Ovary (tissue), 3 donors: ENCODE measurements around the gene ATP8A1.

Experiments
- POLR2A ChIP-seq: fragments of 450-650 bp; IDR thresholded peaks from one replicate; pipeline ENCODE4 v1.6.1; 2017; ENCODE audit warnings: antibody characterized with exemption, mild to moderate bottlenecking, moderate library complexity
- TF ChIP-seq, protein P1 (sequence below), 3 donors: fragments of 450-650 bp in 2 of 3; fragments of 200-600 bp in 1 of 3; IDR thresholded peaks; one replicate each; pipeline versions ENCODE4 v1.5.1 to v1.8.0; 2016 to 2022; ENCODE audit warnings: antibody characterized with exemption in 3 of 3, mild to moderate bottlenecking in 1 of 3
- donor health status: DM: no; HTN: no; CAD: no.

DNA sequence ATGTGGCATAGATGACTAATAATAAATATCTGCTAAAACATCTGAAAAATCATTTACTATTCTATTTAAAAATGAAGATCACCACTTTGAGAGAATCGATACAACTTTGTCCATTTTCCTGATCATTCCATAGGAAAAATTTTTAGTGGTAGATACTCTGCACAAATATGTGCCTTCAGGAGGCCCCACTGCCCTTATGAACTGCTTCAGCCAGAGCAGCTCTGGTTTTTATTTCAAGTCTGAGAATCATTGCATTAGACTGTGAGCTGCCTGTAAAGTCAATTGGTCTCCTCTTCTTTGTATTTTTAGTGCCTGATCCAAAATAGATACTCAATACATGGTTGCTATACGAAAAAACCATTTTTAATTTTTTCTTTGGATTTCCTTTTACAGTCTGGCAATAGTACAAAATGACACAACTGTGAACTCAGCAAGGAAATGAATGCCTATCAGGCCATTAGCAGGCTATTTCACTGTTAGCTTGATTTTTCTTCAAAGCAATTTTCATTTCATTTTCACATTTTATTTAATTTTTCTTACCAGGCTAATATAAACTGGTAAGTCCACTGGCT, 190.5 kb downstream of the ATP8A1 start:
- TF ChIP-seq, protein P1, sequence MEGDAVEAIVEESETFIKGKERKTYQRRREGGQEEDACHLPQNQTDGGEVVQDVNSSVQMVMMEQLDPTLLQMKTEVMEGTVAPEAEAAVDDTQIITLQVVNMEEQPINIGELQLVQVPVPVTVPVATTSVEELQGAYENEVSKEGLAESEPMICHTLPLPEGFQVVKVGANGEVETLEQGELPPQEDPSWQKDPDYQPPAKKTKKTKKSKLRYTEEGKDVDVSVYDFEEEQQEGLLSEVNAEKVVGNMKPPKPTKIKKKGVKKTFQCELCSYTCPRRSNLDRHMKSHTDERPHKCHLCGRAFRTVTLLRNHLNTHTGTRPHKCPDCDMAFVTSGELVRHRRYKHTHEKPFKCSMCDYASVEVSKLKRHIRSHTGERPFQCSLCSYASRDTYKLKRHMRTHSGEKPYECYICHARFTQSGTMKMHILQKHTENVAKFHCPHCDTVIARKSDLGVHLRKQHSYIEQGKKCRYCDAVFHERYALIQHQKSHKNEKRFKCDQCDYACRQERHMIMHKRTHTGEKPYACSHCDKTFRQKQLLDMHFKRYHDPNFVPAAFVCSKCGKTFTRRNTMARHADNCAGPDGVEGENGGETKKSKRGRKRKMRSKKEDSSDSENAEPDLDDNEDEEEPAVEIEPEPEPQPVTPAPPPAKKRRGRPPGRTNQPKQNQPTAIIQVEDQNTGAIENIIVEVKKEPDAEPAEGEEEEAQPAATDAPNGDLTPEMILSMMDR (IDR thresholded peaks at IDR 0.05), result no peak
- TF ChIP-seq POLR2A, result no peak
